ENCODE measurements around the gene CFAP57. TPM values are rescaled to one million over a fixed set of nuclear protein-coding genes. Genes with fewer than 3 reads are reported as not detected.

The CFAP57 gene
- total RNA-seq, 1 donor from 2014 or later, result not detected

GRCh38 chr1:43270421-43271095, 98.4 kb downstream of the CFAP57 start:
- intact Hi-C loops (cut with micrococcal nuclease), result no loop called here
- no peak for TF ChIP-seq CTCF (IDR thresholded peaks at IDR 0.05; ENCODE audit: borderline replicate concordance)
- no peaks in the 10 kb centered on the region for H3K9me3 ChIP-seq (replicated peaks)
- H3K4me1 ChIP-seq, result peaks cover 14% of the 10 kb centered on the region
- peaks cover 11% of the 10 kb centered on the region for H3K27me3 ChIP-seq (ENCODE audit: low read depth)
- DNase-seq, result no peak
- no peaks in the 10 kb centered on the region for H3K36me3 ChIP-seq
- peak overlapping the region; percentile 44 for H3K4me3 ChIP-seq
- no peak overlapping the region for H3K27ac ChIP-seq (replicated peaks)

- H3K36me3 ChIP-seq, result no peaks in the 10 kb centered on the region
- H3K9me3 ChIP-seq (replicated peaks), result no peaks in the 10 kb centered on the region
- peaks cover 11% of the 10 kb centered on the region for H3K27me3 ChIP-seq (ENCODE audit: low read depth)
- H3K27ac ChIP-seq (replicated peaks), result no peak overlapping the region
- intact Hi-C loops (cut with micrococcal nuclease), result no loop called here
- no peak for TF ChIP-seq CTCF (IDR thresholded peaks at IDR 0.05; ENCODE audit: borderline replicate concordance)
- H3K4me3 ChIP-seq, result no peak overlapping the region
- H3K4me1 ChIP-seq, result peaks cover 14% of the 10 kb centered on the region
- no peak for DNase-seq
These were observed 99.3 kb downstream of the CFAP57 start for GRCh38 chr1:43271186-43272118.

GRCh38 chr1:43272161-43272560, 100.0 kb downstream of the CFAP57 start:
- no peak overlapping the region for H3K27ac ChIP-seq (replicated peaks)
- H3K36me3 ChIP-seq, result no peaks in the 10 kb centered on the region
- peaks cover 11% of the 10 kb centered on the region for H3K27me3 ChIP-seq (ENCODE audit: low read depth)
- no peak for DNase-seq
- intact Hi-C loops (cut with micrococcal nuclease), result no loop called here
- TF ChIP-seq CTCF (IDR thresholded peaks at IDR 0.05; ENCODE audit: borderline replicate concordance), result no peak
- H3K9me3 ChIP-seq (replicated peaks), result no peaks in the 10 kb centered on the region
- peaks cover 14% of the 10 kb centered on the region for H3K4me1 ChIP-seq
- no peak overlapping the region for H3K4me3 ChIP-seq

GRCh38 chr1:43272576-43273571, 100.7 kb downstream of the CFAP57 start:
- Histone ChIP-seq H3K27me3 (ENCODE audit: low read depth) (peaks cover 11% of the 10 kb centered on the region), H3K27ac (replicated peaks) (no peak overlapping the region), H3K4me1 (peaks cover 14% of the 10 kb centered on the region), H3K36me3 (no peaks in the 10 kb centered on the region), H3K4me3 (no peak overlapping the region), H3K9me3 (replicated peaks) (no peaks in the 10 kb centered on the region)
- intact Hi-C loops (cut with micrococcal nuclease), result no loop called here
- no peak for TF ChIP-seq CTCF (IDR thresholded peaks at IDR 0.05; ENCODE audit: borderline replicate concordance)
- DNase-seq, result no peak

GRCh38 chr1:43273708-43274107, 101.6 kb downstream of the CFAP57 start:
- Histone ChIP-seq H3K27me3 (ENCODE audit: low read depth) (peaks cover 11% of the 10 kb centered on the region), H3K9me3 (replicated peaks) (no peaks in the 10 kb centered on the region), H3K4me3 (no peak overlapping the region), H3K36me3 (no peaks in the 10 kb centered on the region), H3K27ac (replicated peaks) (no peak overlapping the region), H3K4me1 (peaks cover 14% of the 10 kb centered on the region)
- DNase-seq, result no peak
- intact Hi-C loops (cut with micrococcal nuclease), result no loop called here
- TF ChIP-seq CTCF (IDR thresholded peaks at IDR 0.05; ENCODE audit: borderline replicate concordance), result no peak
